GM12864 (cell line): Measurements from ENCODE around the gene CERS6.

Experiments
- DNase-seq: peaks from one replicate; pipeline ENCODE4 v3.0.0-alpha.2; 2011; ENCODE audit warnings: low read depth
- H3K4me3 ChIP-seq: 2 replicates; pipeline ENCODE4 v1.5.1; 2011; ENCODE audit warnings: mild to moderate bottlenecking, low read depth, low read length, control low read depth
- CTCF ChIP-seq: IDR thresholded peaks from 2 replicates; pipeline ENCODE4 v1.5.1; 2011; ENCODE audit warnings: low read depth, mild to moderate bottlenecking, moderate library complexity, low read length, control low read depth, inconsistent platforms; ENCODE audit errors: missing control alignments

CERS6 gene

DNA sequence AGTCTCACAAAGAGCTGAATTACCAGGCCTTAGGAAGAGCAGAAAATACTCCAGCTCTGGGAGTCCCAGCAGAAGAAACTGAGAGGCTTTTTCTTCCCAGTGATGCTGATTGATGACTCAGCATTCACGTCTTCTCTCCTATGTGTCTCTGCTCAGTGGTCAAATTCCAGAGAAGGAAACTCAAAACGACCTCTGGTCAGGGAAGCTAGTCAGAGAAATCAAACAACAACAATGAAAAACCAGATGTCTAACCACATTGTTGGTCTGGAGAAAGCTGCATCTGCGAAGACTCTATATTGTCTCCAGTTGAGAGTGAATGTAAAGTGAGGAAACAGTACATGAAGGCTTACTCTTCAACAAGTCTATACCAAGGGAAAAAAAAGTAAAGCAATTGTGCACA lies 28.6 kb upstream of the CERS6 start:
- H3K4me3 ChIP-seq = no peak overlapping the region
- no peak for TF ChIP-seq CTCF
- no peak for DNase-seq

GRCh38 chr2:168428431-168428830 lies 27.6 kb upstream of the CERS6 start:
- TF ChIP-seq CTCF = no peak
- no peak for DNase-seq

GRCh38 chr2:168429988-168430387 lies 26.1 kb upstream of the CERS6 start:
- no peak for TF ChIP-seq CTCF
- DNase-seq = no peak
- H3K4me3 ChIP-seq = no peak overlapping the region

More at GRCh38 chr2:168428431-168428830, 27.6 kb upstream of the CERS6 start:
- no peak overlapping the region for H3K4me3 ChIP-seq

DNA sequence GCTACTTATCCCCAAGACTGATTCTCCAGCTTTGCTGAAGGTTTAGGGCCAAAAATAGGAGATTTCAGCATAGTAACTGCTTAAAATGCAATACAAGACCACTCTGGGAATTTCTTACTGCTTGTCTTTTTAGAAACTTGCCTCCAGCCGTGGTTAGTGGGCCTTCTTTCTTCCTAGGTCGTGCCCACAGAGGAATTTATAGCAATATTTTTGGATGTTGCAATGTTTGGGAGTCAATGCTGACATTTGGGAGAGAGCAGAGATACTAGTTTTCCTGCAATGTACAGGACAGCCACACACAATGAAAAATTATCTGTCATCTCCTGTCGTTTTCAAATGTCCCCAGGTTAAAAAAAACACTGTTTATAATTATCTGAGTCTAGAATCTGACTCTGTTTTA lies 25.6 kb upstream of the CERS6 start:
- no peak for TF ChIP-seq CTCF
- DNase-seq = no peak
- no peak overlapping the region for H3K4me3 ChIP-seq

- no peak for DNase-seq
- no peak for TF ChIP-seq CTCF
- H3K4me3 ChIP-seq = no peak overlapping the region
Observed at GRCh38 chr2:168431301-168432024, 24.6 kb upstream of the CERS6 start.

- no peak overlapping the region for H3K4me3 ChIP-seq
- TF ChIP-seq CTCF = no peak
- no peak for DNase-seq
Observed at GRCh38 chr2:168432100-168432499, 24.0 kb upstream of the CERS6 start.

DNA sequence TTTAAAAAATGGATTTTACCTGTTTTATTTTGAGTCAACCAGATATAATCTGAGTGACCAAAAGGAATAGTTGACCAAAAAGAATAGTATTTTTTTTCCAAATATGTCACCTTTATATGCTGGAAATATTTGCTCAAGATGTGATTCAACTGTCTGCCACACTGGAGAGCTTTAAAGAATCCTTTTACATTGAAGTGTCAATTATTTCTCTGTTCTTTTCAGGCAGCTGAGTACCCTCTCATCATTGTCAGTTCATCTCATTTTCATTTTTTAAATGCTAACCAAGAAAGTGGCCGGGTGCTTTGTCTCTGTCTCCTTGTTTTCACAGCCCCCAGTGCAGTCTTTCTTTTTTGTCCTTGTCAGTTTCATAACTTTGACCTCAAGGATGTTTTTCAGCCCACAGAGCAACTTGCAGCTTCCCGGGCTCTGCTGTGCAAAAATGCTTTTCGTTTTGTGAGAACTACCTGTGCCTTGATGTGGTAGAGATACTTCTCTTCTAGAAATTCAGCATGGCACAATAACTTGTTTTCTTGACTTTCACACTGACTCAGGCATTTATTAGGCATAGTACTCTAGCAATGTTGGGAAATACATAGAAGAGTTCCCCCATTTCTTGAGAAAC lies 23.4 kb upstream of the CERS6 start:
- peak; percentile 29 for DNase-seq
- no peak for TF ChIP-seq CTCF
- H3K4me3 ChIP-seq = no peak overlapping the region
